Measurements from ENCODE around the gene ITIH4. TPM values are rescaled to one million over a fixed set of nuclear protein-coding genes. Genes with fewer than 3 reads are reported as not detected.

ITIH4 gene
- total RNA-seq, 4 donors from 2014 or later: 1.2 to 7.0 (median 3.4) TPM

DNA sequence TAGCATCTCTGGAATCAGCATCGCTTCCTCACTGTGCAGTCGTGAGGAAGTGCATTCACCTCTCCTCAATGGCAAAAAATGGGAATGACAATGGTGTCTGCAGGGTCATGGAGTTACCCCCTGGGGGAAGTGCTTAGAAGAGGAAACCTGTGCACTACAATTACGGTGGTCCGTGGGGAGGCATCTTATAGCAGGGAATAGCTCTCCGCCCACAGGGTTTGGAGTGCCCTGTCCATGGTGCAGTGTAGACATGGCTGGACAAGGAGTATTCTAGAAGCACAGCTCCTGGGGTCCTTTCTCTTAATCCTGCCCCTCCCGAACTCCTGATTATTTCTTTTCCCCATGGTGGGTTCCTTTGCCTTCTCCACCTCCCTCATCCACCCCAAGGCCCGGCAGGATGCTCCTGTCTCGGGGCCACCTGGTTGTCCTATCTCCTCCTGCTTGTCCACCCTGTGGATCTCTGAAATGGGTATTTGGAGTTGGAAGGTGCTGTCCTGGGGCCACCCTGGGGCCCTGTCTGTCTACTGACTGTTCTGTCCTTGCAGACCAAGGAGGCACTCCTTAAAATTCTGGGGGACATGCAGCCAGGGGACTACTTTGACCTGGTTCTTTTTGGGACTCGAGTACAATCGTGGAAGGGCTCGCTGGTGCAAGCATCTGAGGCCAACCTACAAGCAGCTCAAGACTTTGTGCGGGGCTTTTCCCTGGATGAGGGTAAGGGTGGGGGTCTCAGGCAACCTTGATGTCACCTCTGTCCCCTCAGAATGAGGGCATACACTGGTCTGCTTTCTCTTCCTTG is 47.9 kb downstream of the ITIH4 start:
- no peaks in the 10 kb centered on the region for H3K4me1 ChIP-seq

GRCh38 chr3:52781741-52782140 is 48.7 kb downstream of the ITIH4 start:
- 83 to 96% methylated on average over 4 to 9 of the region's 13 CpGs for WGBS, 2 donors (ENCODE audit: low coverage in 1 of 2)
- no peak overlapping the region for H3K4me3 ChIP-seq
- TF ChIP-seq POLR2A (IDR thresholded peaks at IDR 0.05): no peak
- TF ChIP-seq EP300 (IDR thresholded peaks at IDR 0.05): no peak
- no peak overlapping the region for H3K27ac ChIP-seq
- H3K9me3 ChIP-seq: no peaks in the 10 kb centered on the region
- H3K36me3 ChIP-seq: no peaks in the 10 kb centered on the region
- ATAC-seq: no peak
- peaks cover 8% of the 10 kb centered on the region for H3K27me3 ChIP-seq
- H3K4me1 ChIP-seq: no peaks in the 10 kb centered on the region

More for the DNA sequence above, 47.9 kb downstream of the ITIH4 start:
- 80 to 92% methylated on average over 4 to 7 of the region's 12 CpGs for WGBS, 2 donors (ENCODE audit: low coverage in 1 of 2)
- no peaks in the 10 kb centered on the region for H3K36me3 ChIP-seq
- H3K9me3 ChIP-seq: no peaks in the 10 kb centered on the region
- peaks cover 8% of the 10 kb centered on the region for H3K27me3 ChIP-seq
- H3K4me3 ChIP-seq: no peak overlapping the region
- no peak for ATAC-seq
- H3K27ac ChIP-seq: no peak overlapping the region
- TF ChIP-seq, protein P1, sequence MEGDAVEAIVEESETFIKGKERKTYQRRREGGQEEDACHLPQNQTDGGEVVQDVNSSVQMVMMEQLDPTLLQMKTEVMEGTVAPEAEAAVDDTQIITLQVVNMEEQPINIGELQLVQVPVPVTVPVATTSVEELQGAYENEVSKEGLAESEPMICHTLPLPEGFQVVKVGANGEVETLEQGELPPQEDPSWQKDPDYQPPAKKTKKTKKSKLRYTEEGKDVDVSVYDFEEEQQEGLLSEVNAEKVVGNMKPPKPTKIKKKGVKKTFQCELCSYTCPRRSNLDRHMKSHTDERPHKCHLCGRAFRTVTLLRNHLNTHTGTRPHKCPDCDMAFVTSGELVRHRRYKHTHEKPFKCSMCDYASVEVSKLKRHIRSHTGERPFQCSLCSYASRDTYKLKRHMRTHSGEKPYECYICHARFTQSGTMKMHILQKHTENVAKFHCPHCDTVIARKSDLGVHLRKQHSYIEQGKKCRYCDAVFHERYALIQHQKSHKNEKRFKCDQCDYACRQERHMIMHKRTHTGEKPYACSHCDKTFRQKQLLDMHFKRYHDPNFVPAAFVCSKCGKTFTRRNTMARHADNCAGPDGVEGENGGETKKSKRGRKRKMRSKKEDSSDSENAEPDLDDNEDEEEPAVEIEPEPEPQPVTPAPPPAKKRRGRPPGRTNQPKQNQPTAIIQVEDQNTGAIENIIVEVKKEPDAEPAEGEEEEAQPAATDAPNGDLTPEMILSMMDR (IDR thresholded peaks at IDR 0.05): no peak
- TF ChIP-seq POLR2A (IDR thresholded peaks at IDR 0.05) (no peak), EP300 (IDR thresholded peaks at IDR 0.05) (no peak), POLR2AphosphoS5 (IDR thresholded peaks at IDR 0.05) (no peak)

GRCh38 chr3:52779837-52780585 is 50.5 kb downstream of the ITIH4 start:
- no peaks in the 10 kb centered on the region for H3K36me3 ChIP-seq
- WGBS, 2 donors (ENCODE audit: low coverage in 1 of 2): 58 to 76% methylated on average over 2 to 7 of the region's 8 CpGs
- H3K4me1 ChIP-seq: no peaks in the 10 kb centered on the region
- no peak overlapping the region for H3K27ac ChIP-seq
- H3K4me3 ChIP-seq: no peak overlapping the region
- TF ChIP-seq POLR2AphosphoS5 (IDR thresholded peaks at IDR 0.05) (no peak), EP300 (IDR thresholded peaks at IDR 0.05) (no peak), POLR2A (IDR thresholded peaks at IDR 0.05) (no peak)
- TF ChIP-seq, protein P1 (IDR thresholded peaks at IDR 0.05): no peak
- peaks cover 8% of the 10 kb centered on the region for H3K27me3 ChIP-seq
- ATAC-seq: no peak
- no peaks in the 10 kb centered on the region for H3K9me3 ChIP-seq

- no peak for TF ChIP-seq POLR2AphosphoS5 (IDR thresholded peaks at IDR 0.05)
- TF ChIP-seq, protein P1 (IDR thresholded peaks at IDR 0.05): no peak
- no peak for TF ChIP-seq POLR2A (IDR thresholded peaks at IDR 0.05)
- no peak for TF ChIP-seq EP300 (IDR thresholded peaks at IDR 0.05)
- no peak for ATAC-seq
- Histone ChIP-seq H3K4me1 (no peaks in the 10 kb centered on the region), H3K4me3 (no peak overlapping the region), H3K27ac (no peak overlapping the region), H3K9me3 (no peaks in the 10 kb centered on the region), H3K36me3 (no peaks in the 10 kb centered on the region), H3K27me3 (peaks cover 8% of the 10 kb centered on the region)
- WGBS, 2 donors (ENCODE audit: low coverage in 1 of 2): 85% methylated on average over 4 of the region's 11 CpGs; no CpG with 5 or more reads in 1 of the 2 donors
Observed at GRCh38 chr3:52779011-52779836, 51.2 kb downstream of the ITIH4 start.
